Measurements from ENCODE around the gene ZSWIM6.

- TF ChIP-seq MYC (IDR thresholded peaks at IDR 0.05; ENCODE audit: borderline replicate concordance, low read length) (no peak), CTCF (IDR thresholded peaks at IDR 0.05) (no peak), POLR2A (IDR thresholded peaks at IDR 0.05; ENCODE audit: low read length) (no peak), TFCP2L1 (CRISPR knock-in tag; IDR thresholded peaks at IDR 0.05) (no peak), FOSL2 (IDR thresholded peaks at IDR 0.05) (no peak), FOSL2 (CRISPR knock-in tag; IDR thresholded peaks at IDR 0.05) (no peak), PBX3 (IDR thresholded peaks at IDR 0.05) (no peak), HMGXB4 (CRISPR knock-in tag; IDR thresholded peaks at IDR 0.05; ENCODE audit: borderline replicate concordance) (no peak), REST (IDR thresholded peaks at IDR 0.05) (no peak), JUNB (IDR thresholded peaks at IDR 0.05) (no peak)
Measured at GRCh38 chr5:61523997-61524396, 191.9 kb downstream of the ZSWIM6 start.
